ENCODE data around the gene DGKQ.

The DGKQ gene

DNA sequence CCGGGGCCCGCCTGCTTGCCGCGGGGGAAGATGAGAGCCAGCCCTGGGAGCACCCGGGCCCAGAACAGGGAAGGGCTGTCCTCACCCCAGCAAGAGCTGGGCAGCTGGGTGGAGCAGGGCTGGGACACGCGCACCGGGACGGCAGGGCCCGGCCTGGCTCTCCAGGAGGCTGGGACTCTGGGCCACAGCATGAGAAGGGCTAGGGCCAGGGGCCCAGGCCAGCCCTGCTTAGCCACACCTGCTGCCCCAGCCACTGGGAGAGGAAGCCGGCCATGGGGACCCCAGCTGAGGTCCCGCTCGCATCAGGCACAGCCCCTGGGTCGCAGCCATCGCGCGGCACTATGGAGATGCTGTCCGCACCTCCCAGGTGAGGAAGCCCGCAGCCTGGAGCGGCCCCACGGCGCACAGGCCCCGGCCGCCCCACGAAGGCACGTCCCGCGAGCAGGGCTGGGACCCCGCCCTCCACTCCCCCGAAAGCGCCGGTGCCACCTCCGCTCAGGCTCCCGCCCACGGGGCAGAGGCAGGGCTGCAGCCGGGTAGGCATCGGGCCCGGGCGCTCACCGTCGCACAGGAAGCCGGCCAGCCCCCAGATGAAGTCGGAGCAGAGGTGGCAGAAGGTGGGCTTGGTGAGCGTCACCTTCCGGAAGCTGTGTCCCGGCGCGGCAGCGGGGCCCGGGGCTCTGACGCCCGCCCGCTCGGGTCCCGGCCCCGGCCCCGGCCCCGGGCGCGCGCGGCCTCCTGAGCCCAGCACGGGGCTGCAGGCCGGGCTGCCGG lies 531 bp downstream of the DGKQ start:
- peak; percentile 59 for DNase-seq (ENCODE audit: extremely low spot score)
- CTCF ChIA-PET: interaction anchor here (1.1 kb wide), 1 partner anchor 14 kb away, joined by 3 read pairs; the partner anchor contains the start of gene IDUA
- POLR2A ChIA-PET: no interaction called here

DNA sequence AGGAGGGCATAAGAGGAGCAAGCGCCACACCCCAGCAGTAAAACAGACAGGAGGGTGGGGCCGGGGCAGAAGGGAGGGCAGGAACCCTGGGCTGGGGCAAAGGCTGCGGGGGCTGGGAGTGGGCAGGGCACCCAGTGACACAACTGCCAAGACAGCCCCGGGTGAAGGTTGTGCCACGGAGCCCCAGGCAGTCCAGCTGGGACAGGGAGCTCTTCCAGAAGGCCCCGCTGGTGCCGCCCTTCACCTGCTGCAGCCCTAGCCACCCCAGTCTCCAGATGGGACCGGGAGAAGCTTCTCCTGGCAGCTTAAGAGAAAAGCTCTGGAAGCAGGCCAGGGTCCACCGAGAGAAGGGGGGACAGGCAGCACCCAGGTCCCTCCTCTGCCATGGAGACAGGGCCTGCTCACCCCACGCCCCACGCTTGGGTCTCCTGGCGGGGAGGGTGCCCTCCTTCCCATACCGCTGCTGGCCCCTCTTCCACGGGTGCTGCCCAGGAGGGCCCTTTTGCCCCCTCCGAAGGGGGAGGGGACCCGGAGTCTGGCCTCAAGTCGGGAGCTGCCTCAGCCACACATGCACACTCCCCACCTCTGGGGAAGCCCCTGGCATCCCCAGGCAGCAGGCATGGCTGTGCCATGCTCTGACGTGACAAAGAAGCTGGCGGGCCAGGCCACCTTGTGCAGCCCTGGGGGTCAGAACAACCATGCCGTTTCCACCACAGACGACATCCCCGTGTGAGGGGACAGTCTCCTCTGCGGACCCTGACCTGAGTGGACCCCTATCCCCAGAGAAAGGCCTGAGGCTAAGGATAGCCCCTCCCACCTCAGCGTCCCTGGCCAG lies 1.5 kb downstream of the DGKQ start:
- CTCF ChIA-PET: no interaction called here
- TF ChIP-seq, protein P1, sequence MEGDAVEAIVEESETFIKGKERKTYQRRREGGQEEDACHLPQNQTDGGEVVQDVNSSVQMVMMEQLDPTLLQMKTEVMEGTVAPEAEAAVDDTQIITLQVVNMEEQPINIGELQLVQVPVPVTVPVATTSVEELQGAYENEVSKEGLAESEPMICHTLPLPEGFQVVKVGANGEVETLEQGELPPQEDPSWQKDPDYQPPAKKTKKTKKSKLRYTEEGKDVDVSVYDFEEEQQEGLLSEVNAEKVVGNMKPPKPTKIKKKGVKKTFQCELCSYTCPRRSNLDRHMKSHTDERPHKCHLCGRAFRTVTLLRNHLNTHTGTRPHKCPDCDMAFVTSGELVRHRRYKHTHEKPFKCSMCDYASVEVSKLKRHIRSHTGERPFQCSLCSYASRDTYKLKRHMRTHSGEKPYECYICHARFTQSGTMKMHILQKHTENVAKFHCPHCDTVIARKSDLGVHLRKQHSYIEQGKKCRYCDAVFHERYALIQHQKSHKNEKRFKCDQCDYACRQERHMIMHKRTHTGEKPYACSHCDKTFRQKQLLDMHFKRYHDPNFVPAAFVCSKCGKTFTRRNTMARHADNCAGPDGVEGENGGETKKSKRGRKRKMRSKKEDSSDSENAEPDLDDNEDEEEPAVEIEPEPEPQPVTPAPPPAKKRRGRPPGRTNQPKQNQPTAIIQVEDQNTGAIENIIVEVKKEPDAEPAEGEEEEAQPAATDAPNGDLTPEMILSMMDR (IDR thresholded peaks at IDR 0.05; ENCODE audit: control extremely low read depth, extremely low read depth, low read depth, missing control alignments): no peak
- no peak for DNase-seq (ENCODE audit: extremely low spot score)
- POLR2A ChIA-PET: no interaction called here

More for the DNA sequence above, 531 bp downstream of the DGKQ start:
- TF ChIP-seq, protein P1 (IDR thresholded peaks at IDR 0.05; ENCODE audit: control extremely low read depth, extremely low read depth, low read depth, missing control alignments): no peak

DNA sequence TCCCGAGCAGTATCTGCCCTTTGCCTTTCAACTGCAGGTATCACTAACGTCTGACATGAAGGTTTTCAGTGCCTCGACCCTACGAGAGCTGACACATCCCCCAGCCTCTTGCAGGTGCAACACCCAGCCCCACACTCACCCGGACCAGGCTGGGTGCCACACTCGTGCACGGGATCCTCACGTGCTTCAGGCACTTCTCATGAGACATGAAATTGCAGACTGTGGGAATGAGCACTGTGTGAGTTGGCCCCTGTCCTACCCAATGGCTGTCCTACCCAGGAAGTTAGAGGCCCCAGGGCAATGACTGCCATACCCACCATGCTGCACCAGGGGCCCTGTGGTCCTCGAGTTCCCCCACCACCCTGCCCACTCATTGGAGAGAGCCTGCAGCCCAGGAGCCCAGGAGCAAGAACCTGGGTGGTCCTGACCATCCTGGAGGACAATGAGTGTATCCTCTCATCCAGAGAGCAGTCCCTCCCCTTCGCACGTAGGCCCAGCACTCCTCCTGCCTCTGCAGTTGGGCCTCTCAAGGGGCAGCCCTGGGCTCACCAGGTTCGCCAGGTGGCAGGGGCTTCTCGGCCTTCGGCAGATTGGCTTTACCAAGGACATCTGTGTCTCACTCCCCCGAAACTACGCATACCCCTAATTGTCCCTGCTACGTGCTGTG lies 2.4 kb downstream of the DGKQ start:
- ChIA-PET CTCF (no interaction called here), POLR2A (no interaction called here)
- no peak for DNase-seq (ENCODE audit: extremely low spot score)
- TF ChIP-seq, protein P1 (IDR thresholded peaks at IDR 0.05; ENCODE audit: control extremely low read depth, extremely low read depth, low read depth, missing control alignments): no peak

DNA sequence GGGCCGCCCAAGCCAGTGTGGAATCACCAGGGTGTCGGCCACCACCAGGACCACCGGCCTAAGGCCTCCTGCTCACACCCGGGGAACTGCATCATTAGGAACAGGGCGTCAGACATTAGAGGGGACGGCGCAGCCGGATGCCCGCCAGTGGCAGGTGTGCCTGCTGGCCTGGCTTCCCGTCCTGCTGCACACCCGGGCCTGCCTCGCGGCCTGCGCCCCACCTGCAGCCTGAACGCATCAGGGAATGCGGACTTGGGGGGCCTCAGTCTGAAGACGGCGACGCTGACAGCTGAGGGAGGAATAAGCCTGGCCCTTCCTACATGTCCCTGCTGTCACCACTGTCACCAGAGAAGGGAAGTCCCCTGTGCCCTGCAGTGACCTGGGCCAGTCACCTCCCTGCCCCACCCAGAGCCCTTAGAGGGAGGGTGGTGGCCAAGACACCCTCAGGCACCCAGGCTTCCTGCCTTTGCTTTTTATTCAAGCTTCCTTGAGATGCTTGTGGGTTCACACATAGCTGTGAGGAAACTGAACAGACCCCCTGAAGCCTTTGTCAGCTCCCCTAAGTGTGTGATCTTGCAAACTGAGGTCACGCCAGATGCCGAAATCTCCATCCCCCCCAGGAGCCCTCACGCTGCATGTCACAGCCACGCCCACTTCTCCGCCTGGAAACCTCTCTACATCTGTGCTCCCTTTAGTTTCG lies 3.2 kb downstream of the DGKQ start:
- TF ChIP-seq, protein P1 (IDR thresholded peaks at IDR 0.05; ENCODE audit: control extremely low read depth, extremely low read depth, low read depth, missing control alignments): no peak
- no peak for DNase-seq (ENCODE audit: extremely low spot score)
- ChIA-PET CTCF (no interaction called here), POLR2A (interaction anchor here (0.6 kb wide), 1 partner anchor 123 kb away, joined by 3 read pairs; no protein-coding TSS in a partner anchor)

DNA sequence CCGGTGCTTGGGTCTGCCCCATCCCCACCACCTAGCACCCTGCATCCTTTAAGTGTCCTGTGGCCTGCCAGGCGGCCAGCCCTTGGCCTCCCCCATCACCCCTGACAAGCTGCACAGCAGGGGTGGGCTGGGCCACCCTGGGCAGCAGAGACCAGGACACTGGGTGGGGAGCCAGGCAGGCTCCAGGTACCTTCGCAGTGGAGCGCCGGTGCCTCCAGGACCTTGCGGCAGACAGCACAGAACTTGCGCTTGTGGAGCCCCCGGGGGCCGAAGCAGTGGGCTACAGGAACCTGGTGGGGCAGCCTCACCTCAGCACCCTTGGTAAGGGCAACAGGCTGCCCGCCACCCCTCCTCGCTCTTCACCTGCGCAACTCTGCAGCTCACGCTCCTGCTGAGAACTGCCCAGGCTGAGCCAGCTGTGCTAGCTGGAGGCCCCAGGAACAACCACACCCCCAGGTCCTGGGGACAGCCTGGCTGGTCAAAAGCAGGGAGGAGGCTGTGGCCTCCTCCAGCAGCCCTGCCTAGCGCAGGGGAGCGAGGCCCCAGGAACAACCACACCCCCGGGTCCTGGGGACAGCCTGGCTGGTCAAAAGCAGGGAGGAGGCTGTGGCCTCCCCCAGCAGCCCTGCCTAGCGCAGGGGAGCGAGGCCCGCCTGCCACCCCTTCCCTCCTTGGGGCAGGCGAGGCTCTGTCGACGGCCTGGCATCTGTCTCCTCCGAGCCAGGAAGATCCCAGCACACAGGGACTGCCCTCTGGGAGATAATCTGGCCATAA lies 4.6 kb downstream of the DGKQ start:
- DNase-seq (ENCODE audit: extremely low spot score): no peak
- ChIA-PET POLR2A (no interaction called here), CTCF (interaction anchor here (1.0 kb wide), 1 partner anchor 30 kb away, joined by 3 read pairs; no protein-coding TSS in a partner anchor)
- TF ChIP-seq, protein P1 (IDR thresholded peaks at IDR 0.05; ENCODE audit: control extremely low read depth, extremely low read depth, low read depth, missing control alignments): no peak
